Right ventricle myocardium inferior (tissue), 1 donor: ENCODE results near the gene ADAM19. TPM values are rescaled to one million over a fixed set of nuclear protein-coding genes. Genes with fewer than 3 reads are reported as not detected.
"Not testable (repeated sequence)": the region's sequence is repeated elsewhere in the genome, so short reads cannot be mapped to it uniquely, and the experiment has no call there.

Source experiments
- ATAC-seq: fragments of 200-7000 bp; cut with Tn5 transposase; one replicate; pipeline ENCODE4 v1.9.1; 2020; ENCODE audit warnings: mild to moderate bottlenecking, moderate library complexity
- DNase-seq: peaks from one replicate; pipeline ENCODE4 v3.0.0; 2021; ENCODE audit errors: missing footprints
- intact Hi-C: fragments of 100-400 bp; cut with DNase I; formaldehyde crosslinking; loops from one replicate; pipeline ENCODE4 v1.11.0; 2022
- total RNA-seq: library from RNA; stranded (reverse); fragmentation: NEBNext Ultra II Directional; extraction: Animal tissue kit (Norgen Biotek cat#: 25700); gene quantifications from one replicate; pipeline ENCODE4 v1.2.1, GENCODE V29; 2021
- donor health status: DM: no; HTN: yes; CAD: no; lungs with severe emphysema.

ADAM19 gene
- total RNA-seq, 1 donor from 2014 or later = 11.3 TPM

DNA sequence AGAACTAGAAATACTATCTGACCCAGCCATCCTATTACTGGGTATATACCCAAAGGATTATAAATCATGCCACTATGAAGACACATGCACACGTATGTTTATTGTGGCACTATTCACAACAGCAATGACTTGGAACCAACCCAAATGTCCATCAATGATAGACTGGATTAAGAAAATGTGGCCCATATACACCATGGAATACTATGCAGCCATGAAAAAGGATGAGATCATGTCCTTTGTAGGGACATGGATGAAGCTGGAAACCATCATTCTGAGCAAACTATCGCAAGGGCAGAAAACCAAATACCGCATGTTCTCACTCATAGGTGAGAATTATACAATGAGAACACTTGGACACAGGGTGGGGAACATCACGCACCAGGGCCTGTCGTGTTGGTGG, 145.7 kb downstream of the ADAM19 start:
- intact Hi-C loops = not testable (repeated sequence)

More for the DNA sequence above, 145.7 kb downstream of the ADAM19 start:
- ATAC-seq, DNase-seq: not testable (repeated sequence)

Other genes with a start within 250 kb of the ADAM19 start
- gene NIPAL4, start 115.6 kb downstream of the ADAM19 start, total RNA-seq = not detected
- gene SOX30, start 76.7 kb upstream of the ADAM19 start, total RNA-seq = 0.19 TPM
- gene C5orf52, start 95.8 kb upstream of the ADAM19 start, total RNA-seq = not detected
- gene THG1L, start 155.6 kb upstream of the ADAM19 start, total RNA-seq = 3.9 TPM
- 1.5 TPM for gene LSM11, start 167.9 kb upstream of the ADAM19 start, total RNA-seq